SK-MEL-5 (cell line): ENCODE results near the gene HOXB13. TPM values are rescaled to one million over a fixed set of nuclear protein-coding genes. Genes with fewer than 3 reads are reported as not detected.

Source experiments
- DNase-seq: peaks from one replicate; pipeline ENCODE4 v3.0.0-alpha.2; 2016; ENCODE audit warnings: low read depth, low spot score
- in situ Hi-C: cut with HindIII; loops from 2 replicates; pipeline ENCODE4 v1.10.0; 2016; ENCODE audit warnings: low sequenced_read_pairs, high pct_unique_total_duplicates, low pct_unique_long_range_greater_than_20kb
- polyA plus RNA-seq, 2 experiments: library from polyadenylated mRNA; depleted of rRNA; stranded (reverse); fragments of >200 nt; gene quantifications; 2 replicates each; pipeline ENCODE4 v1.2.3, GENCODE V29; 2015
- total RNA-seq: library from RNA; depleted of rRNA; stranded (reverse); fragments of >200 nt; shearing (Covaris generic); gene quantifications from 2 replicates; pipeline ENCODE4 v1.2.3, GENCODE V29; 2014; rRNA removed

The HOXB13 gene
- total RNA-seq = 3.7 and 4.8 TPM in 2 replicates
- polyA plus RNA-seq (2015; cell fraction: cytosol; rRNA removed) = 4.7 and 4.9 TPM in 2 replicates
- polyA plus RNA-seq (2015; cell fraction: nucleus; rRNA removed) = 0.35 and 0.73 TPM in 2 replicates

GRCh38 chr17:48728232-48729231 lies at the start of gene HOXB13:
Gene HOXB13 (minus strand): TSS chr17:48728750. CDS start chr17:48728593, 157 bp downstream.
- DNase-seq = peak; percentile 61
- in situ Hi-C loops = no loop called here

GRCh38 chr17:48776602-48777001 lies 48.1 kb upstream of the HOXB13 start:
- DNase-seq = no peak
- in situ Hi-C loops = no loop called here

- in situ Hi-C loops = no loop called here
- no peak for DNase-seq
These were observed 44.7 kb upstream of the HOXB13 start for GRCh38 chr17:48773245-48773644.

- in situ Hi-C loops = no loop called here
- DNase-seq = no peak
These were observed 42.4 kb upstream of the HOXB13 start for GRCh38 chr17:48770954-48771353.

- in situ Hi-C loops = no loop called here
These were observed 40.6 kb upstream of the HOXB13 start for GRCh38 chr17:48769009-48769675.

GRCh38 chr17:48767263-48767774 lies 38.8 kb upstream of the HOXB13 start:
- DNase-seq = no peak
- in situ Hi-C loops = no loop called here

More at GRCh38 chr17:48769009-48769675, 40.6 kb upstream of the HOXB13 start:
- no peak for DNase-seq

- in situ Hi-C loops = no loop called here
- DNase-seq = no peak
These were observed 32.6 kb upstream of the HOXB13 start for GRCh38 chr17:48761114-48761513.

GRCh38 chr17:48760411-48760810 lies 31.9 kb upstream of the HOXB13 start:
- DNase-seq = no peak
- in situ Hi-C loops = no loop called here

GRCh38 chr17:48759288-48759687 lies 30.7 kb upstream of the HOXB13 start:
- DNase-seq = no peak
- in situ Hi-C loops = no loop called here

- DNase-seq = no peak
- in situ Hi-C loops = no loop called here
These were observed 29.0 kb upstream of the HOXB13 start for GRCh38 chr17:48757524-48757961.

GRCh38 chr17:48756830-48757251 lies 28.3 kb upstream of the HOXB13 start:
- no peak for DNase-seq
- in situ Hi-C loops = no loop called here

GRCh38 chr17:48755356-48755755 lies 26.8 kb upstream of the HOXB13 start:
- DNase-seq = no peak
- in situ Hi-C loops = no loop called here

- in situ Hi-C loops = no loop called here
- no peak for DNase-seq
These were observed 26.1 kb upstream of the HOXB13 start for GRCh38 chr17:48754500-48755261.

- in situ Hi-C loops = no loop called here
- DNase-seq = no peak
These were observed 25.4 kb upstream of the HOXB13 start for GRCh38 chr17:48753794-48754499.

GRCh38 chr17:48752399-48753288 lies 24.1 kb upstream of the HOXB13 start:
- DNase-seq = no peak
- in situ Hi-C loops = no loop called here
